Esophagus squamous epithelium (tissue), 4 donors: ENCODE measurements around the gene SLC28A3.
"Not testable (repeated sequence)": the region's sequence is repeated elsewhere in the genome, so short reads cannot be mapped to it uniquely, and the experiment has no call there.

Experiments
- POLR2A ChIP-seq, 4 donors: fragments of 450-650 bp; IDR thresholded peaks; one replicate each; pipeline ENCODE4 v1.6.1; 2017; ENCODE audit warnings: antibody characterized with exemption in 4 of 4, mild to moderate bottlenecking in 4 of 4, moderate library complexity in 3 of 4
- TF ChIP-seq, protein P1 (sequence below), 6 experiments: fragments of 450-650 bp in 4 of 6; fragments of 200-600 bp in 2 of 6; sonication (generic) in 2 of 6; IDR thresholded peaks; one replicate each; pipeline ENCODE4 v1.5.1; 2016 to 2019; ENCODE audit warnings: antibody characterized with exemption in 6 of 6, mild to moderate bottlenecking in 4 of 6, moderate library complexity in 4 of 6

DNA sequence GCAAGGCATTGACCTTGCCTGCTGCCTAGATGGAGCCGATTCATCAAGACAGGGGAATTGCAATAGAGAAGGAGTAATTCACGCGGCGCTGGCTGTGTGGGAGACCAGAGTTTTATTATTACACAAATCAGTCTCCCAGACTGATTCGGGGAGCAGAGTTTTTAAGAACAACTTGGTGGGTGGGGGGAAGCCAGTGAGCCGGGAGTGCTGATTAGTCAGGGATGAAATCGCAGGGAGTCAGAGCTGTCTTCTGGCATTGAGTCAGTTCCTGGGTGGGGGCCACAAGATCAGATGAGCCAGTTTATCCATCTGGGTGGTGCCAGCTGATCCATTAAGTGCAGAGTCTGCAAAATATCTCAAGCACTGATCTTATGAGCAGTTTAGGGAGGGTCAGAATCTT, 49.7 kb upstream of the SLC28A3 start:
- TF ChIP-seq, protein P1, sequence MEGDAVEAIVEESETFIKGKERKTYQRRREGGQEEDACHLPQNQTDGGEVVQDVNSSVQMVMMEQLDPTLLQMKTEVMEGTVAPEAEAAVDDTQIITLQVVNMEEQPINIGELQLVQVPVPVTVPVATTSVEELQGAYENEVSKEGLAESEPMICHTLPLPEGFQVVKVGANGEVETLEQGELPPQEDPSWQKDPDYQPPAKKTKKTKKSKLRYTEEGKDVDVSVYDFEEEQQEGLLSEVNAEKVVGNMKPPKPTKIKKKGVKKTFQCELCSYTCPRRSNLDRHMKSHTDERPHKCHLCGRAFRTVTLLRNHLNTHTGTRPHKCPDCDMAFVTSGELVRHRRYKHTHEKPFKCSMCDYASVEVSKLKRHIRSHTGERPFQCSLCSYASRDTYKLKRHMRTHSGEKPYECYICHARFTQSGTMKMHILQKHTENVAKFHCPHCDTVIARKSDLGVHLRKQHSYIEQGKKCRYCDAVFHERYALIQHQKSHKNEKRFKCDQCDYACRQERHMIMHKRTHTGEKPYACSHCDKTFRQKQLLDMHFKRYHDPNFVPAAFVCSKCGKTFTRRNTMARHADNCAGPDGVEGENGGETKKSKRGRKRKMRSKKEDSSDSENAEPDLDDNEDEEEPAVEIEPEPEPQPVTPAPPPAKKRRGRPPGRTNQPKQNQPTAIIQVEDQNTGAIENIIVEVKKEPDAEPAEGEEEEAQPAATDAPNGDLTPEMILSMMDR (IDR thresholded peaks at IDR 0.05): not testable (repeated sequence)
- TF ChIP-seq POLR2A (IDR thresholded peaks at IDR 0.05): not testable (repeated sequence)
